Eye (tissue), 1 donor: ENCODE data around the gene CLTB.
"Not testable (repeated sequence)": the region's sequence is repeated elsewhere in the genome, so short reads cannot be mapped to it uniquely, and the experiment has no call there.

ENCODE experiments used
- DNase-seq: peaks from one replicate; pipeline ENCODE4 v3.0.0-alpha.2; 2015

The CLTB gene

GRCh38 chr5:176426876-176427275 is 10.5 kb upstream of the CLTB start:
- DNase-seq = no peak

GRCh38 chr5:176425791-176426190 is 9.5 kb upstream of the CLTB start:
- DNase-seq = no peak

GRCh38 chr5:176425138-176425537 is 8.8 kb upstream of the CLTB start:
- DNase-seq = no peak

GRCh38 chr5:176424181-176424580 is 7.8 kb upstream of the CLTB start:
- DNase-seq = no peak

GRCh38 chr5:176420972-176421544 is 4.7 kb upstream of the CLTB start:
- no peak for DNase-seq

DNA sequence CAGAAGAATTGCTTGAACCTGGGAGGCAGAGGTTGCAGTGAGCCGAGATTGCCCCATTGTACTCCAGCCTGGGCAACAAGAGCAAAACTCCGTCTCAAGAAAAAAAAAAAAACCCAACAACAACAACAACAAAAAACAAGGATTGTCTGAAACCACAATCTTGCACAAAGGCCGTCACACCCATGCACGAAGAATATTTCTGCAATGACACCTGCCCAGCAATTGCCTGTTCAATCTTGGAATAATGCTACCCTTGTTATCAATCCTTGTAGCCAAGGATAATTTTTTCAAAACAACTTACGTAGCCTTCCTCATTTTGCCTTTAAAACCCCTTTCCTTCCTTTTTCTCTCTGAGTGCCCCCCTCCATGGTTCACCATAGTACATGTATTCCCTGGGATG is 3.7 kb upstream of the CLTB start:
- no peak for DNase-seq

- no peak for DNase-seq
Observed at GRCh38 chr5:176418251-176418650, 1.9 kb upstream of the CLTB start.

DNA sequence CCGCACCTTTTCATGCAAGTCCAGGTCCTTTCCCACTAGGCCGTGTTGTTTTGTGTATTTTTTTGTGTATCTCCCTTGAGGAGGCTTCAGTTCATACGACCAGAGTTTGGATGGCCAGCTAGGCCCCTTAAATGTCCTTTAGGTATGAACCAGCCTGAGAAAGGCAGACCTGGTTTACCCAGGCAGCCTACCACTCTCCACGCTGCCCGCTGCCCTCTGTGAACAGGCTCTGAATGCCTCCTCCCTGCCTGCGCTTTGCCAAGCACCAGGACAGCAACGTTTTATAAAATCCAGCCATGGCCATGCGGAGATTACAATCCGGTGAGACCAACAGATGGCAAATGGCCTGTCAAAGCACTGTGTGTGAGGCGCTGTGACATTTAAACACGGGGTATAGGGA is 626 bp upstream of the CLTB start:
- DNase-seq = no peak

DNA sequence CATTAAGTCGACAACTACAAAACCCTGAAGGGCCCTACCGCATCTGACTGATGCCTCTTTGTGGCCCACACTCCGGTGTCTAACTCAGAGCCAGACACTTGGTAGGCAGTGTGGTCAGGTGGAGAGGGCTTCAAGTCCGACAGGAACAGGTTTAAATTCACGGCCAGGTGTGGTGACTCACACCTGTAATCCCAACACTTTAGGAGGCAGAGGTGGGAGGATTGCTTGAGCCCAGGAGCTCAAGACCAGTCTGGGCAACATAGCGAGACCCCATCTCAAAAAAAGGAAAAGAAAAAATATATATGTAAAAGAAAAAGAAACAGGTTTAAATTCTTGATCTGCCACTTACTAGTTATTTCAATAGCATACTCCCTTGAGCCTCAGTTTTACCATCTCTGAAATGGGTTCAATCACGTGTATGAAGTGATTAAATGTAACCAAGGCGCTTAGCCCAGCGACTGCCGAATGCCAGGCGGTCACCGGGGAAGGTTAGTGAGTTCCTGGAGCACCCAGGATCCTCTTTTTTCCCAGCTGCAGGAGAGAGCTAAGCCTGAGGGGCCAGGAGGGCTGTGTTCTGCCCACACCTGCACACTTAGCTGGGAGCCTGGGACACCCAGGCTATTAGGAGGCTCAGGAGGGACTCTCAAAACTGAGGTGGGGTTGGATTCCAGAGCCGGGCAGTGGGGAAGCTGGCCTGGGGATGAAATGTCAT is 943 bp downstream of the CLTB start:
- DNase-seq = no peak

DNA sequence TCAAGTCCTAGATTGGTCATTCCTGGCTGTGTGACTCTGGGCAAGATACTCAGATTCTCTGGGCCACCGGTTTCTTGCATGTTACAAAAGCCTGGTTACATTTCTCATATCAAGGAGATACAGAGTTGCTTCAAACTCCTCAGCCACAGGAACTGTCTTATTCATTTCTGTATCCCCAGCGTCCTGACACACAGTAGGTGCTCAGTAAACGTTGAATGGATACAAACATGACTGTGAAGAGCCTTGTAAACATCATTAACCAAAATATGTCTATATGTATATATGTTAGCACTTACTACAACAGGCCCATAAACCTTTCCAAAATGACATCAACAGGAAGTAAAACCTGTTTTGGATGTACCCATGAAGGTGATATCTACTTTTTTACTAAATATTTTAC is 1.6 kb downstream of the CLTB start:
- no peak for DNase-seq

DNA sequence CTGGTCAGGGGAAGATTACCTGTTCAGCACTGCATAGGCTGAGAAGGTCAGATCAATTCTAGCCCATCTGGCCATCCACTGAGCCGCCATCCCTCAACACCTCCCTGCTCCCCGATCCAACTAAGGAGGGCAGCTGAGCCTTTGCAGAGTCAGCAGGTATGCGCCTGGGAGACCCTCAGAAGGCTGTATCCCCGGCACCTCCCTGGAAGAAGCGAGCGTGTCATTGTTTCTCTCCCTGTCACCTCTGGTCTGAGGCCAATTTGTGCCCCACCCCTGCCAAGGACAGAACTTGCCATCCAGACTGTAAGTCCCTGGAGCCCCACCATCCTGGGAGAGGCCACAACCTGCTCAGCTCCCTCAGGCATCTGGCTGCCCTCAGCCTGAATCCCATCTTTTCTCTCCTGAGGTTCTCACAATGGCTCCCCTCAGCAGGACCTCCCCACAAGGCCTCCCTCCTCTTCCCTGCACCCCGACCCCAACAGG is 2.6 kb downstream of the CLTB start:
- DNase-seq = no peak

DNA sequence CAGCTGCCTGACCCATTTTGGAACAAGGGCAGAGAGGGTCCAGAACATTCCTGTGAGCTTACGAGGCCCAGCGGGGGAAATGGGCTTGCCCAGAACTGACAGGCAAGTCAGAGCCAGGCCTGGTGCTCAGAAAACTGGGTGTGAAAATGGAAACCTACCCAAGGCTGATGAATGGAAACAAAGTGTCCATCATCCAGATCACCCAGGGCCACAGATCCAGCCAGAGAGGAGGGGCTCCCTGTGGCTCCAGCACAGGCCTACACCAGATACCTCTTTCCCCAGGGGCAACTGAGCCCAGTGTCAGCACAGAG is 3.1 kb downstream of the CLTB start:
- no peak for DNase-seq

GRCh38 chr5:176412517-176413254 is 3.7 kb downstream of the CLTB start:
- no peak for DNase-seq

DNA sequence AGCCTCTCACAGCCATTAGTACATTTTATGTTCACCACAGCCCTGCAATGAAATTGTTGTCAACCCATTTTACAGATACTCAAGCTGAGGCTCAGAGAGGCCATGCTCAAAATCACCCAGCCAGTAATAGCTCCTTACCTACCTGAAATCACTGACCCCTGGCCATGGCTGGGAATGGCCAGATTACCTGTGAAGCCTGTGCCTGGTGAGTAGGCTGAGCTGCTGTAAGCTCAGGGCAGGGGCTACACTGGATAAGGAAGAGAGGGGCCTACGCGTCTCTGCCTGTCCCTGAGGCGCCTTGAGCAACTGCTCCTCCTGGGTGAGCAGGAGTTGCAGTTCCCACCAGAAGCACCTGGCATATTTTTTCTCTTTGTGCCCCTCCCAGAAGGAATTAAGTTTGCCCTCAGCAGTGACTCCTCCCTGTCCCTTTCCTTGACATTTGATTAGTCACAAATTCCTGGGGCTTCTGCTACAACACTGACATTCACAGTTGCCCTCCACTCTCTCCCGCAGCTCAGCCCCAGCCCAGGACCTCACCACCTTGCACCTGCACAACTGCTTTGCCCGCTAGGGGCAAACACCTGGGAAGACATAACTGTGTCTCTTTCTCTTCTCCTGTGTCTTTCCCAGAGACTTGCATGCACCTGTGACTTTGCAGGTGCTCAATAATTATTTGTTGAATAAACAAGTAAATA is 5.7 kb downstream of the CLTB start:
- no peak for DNase-seq

DNA sequence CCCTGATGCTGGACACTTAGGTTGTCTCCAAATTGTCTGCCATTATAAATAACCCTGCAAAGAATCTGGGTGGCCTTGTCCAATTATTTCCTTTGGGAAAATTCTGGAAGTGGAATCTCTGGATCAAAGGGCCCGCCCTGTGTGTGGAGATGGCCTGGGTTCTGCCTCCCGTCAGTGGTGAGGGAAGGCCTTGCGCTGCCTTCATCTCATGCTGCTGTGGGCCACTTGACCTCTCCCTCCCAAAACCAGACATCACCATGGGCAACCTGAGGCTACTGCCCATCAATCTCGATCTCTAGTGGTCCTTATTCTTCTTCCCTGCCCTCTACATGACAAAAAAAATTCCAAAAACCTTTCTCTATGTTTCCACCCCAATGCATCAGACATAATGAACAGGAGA is 6.6 kb downstream of the CLTB start:
- no peak for DNase-seq

GRCh38 chr5:176408590-176408989 is 7.7 kb downstream of the CLTB start:
- no peak for DNase-seq

DNA sequence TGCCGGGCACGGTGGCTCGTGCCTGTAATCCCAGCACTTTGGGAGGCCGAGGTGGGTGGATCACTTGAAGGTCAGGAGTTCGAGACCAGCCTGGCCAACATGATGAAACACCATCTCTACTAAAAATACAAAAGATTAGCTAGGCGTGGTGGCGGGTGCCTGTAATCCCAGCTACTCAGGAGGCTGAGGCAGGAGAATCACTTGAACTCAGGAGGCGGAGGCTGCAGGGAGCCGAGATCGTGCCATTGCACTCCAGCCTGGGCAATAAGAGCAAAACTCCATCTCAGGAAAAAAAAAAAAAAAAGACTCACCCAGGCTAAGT is 8.1 kb downstream of the CLTB start:
- not testable (repeated sequence) for DNase-seq

DNA sequence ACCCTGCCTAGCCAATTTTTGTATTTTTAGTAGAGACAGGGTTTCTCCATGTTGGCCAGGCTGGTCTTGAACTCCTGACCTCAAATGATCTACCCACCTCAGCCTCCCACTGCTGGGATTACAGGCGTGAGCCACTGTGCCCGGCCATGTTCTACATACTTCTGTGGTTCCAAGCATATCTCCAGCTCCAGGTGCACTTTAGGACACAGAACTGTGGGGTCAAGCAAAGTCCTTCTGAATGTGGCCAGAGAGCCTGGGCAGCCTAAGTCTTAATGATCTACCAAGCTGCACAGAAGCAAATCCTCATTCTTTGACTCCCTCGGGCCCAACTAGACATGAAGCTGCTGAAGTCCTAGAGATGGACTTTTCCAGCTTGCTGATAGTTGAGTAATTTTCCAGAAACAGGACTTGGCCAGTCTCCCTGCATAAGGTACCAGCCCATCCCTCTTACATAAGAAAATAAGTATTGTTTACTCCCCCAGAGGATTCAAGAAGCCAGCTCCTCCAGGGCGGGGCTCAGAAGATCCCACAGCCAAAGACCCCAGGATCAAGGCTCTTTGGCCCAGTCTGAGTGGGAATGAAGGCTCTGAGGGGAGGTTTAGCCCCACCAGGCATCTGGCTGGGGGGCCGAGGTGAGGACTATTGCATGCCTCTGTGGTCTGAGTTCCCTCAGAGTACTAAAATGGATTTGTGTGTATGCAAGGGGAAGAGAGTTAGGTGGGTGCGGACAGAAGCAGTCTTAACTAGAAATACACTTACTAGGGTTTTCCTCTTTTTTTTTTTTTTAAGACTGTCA is 8.7 kb downstream of the CLTB start:
- no peak for DNase-seq

DNA sequence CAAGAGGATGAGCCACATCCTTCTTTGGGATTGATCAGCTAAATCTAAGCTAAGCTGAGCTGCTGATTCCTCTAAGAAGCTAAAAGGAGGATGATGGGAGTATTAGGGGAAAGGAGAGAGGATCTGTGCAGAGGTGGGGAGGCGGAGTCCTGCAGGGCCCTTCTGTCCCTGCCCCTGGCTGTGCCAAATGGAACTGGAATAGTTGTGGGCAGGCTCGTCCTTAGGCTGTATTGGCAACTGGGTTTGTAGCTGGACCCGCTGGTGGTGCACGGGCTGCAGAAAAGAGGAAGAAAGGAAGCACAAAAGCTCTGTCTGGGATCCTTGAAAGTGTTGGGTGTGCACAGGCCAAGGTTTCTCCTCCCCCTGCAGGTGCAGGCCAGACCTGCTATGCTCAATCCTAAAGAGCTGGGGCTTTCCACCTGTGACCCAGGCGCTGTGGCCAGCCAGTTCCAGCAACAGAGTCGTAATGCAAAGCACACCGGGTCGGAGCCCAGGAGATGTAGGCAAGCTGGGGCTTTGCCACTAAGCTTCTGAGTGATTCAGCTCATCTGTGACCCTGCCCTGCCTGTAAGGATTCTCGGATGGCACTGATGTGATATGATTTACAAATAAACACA is 9.8 kb downstream of the CLTB start:
- DNase-seq = no peak

GRCh38 chr5:176405656-176406435 is 10.5 kb downstream of the CLTB start:
- DNase-seq = no peak

DNA sequence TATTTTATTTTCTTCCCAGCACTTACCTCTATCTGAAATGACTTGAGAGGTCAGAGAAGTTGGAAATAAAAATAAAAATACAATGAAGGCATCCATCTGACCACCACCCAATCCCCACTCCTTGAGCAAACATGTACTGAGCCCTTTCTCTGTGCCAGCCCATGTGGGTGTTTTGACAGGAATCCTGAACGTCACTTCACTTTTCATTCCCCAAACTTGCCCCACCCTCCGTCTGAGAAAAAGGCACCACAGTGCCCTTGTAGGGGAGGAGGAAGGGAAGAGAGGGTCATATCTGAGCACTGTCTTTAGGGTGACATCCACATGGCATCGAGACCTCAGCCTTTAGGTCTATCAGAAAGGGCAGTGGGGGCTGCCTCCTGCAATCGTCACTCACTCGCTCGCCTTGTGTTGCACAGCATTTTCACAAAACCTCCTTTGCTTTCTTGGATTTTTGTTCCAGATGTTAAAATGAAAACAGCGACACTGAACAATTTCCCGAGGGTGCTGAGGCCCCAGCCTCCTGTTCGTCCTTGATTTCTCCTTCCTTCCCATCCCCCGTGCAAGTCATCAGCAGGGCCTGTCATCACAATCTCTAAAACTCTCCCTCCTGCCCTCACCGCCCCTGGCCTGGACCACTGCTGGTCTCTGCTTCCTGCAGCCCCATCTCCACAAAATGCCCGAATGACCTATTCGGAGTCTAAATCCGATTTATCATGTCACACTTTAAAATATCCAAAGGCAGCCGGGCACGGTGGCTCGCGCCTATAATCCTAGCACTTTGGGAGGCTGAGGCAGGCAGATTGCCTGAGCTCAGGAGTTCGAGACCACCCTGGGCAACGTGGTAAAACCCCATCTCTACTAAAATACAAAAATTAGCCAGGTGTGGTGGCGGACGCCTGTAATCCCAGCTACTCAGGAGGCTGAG is 14.8 kb downstream of the CLTB start:
- no peak for DNase-seq
